Measurements from ENCODE around the gene FURIN.

GRCh38 chr15:90845201-90845949, 23.0 kb upstream of the FURIN start:
- TF ChIP-seq CTCF (IDR thresholded peaks at IDR 0.05) (no peak), ZFX (IDR thresholded peaks at IDR 0.05; ENCODE audit: borderline replicate concordance) (no peak)
